Colonic mucosa (tissue), 4 donors: ENCODE measurements around the gene XDH. TPM values are rescaled to one million over a fixed set of nuclear protein-coding genes. Genes with fewer than 3 reads are reported as not detected.

Source experiments
- DNase-seq: peaks from one replicate; pipeline ENCODE4 v3.0.0-alpha.2; 2020
- H3K27ac ChIP-seq: fragments of 200-600 bp; one replicate; pipeline ENCODE4 v1.8.0; 2021
- H3K27me3 ChIP-seq: fragments of 200-600 bp; one replicate; pipeline ENCODE4 v1.8.0; 2021
- H3K36me3 ChIP-seq: fragments of 200-600 bp; one replicate; pipeline ENCODE4 v1.8.0; 2021
- H3K4me1 ChIP-seq: fragments of 200-600 bp; one replicate; pipeline ENCODE4 v1.8.0; 2021; ENCODE audit warnings: mild to moderate bottlenecking
- H3K4me3 ChIP-seq: fragments of 200-600 bp; one replicate; pipeline ENCODE4 v1.8.0; 2021
- H3K9ac ChIP-seq, 2 donors: one replicate each; pipeline ENCODE4 v1.7.0; 2013; ENCODE audit warnings: control low read depth in 2 of 2, low read depth in 2 of 2, low read length in 2 of 2
- H3K9me3 ChIP-seq: fragments of 200-600 bp; one replicate; pipeline ENCODE4 v1.8.0; 2021
- intact Hi-C: fragments of 100-400 bp; cut with DNase I; formaldehyde crosslinking; loops from one replicate; pipeline ENCODE4 v1.14.1; 2022
- total RNA-seq, 2 donors: library from RNA; stranded (reverse); fragmentation: NEBNext Ultra II Directional in 1 of 2; extraction: Animal tissue kit (Norgen Biotek cat#: 25700) in 1 of 2; gene quantifications; one replicate each; pipeline ENCODE4 v1.2.1, GENCODE V29; 2021
- TF ChIP-seq, protein P1 (sequence below): fragments of 200-600 bp; IDR thresholded peaks from one replicate; pipeline ENCODE4 v1.8.0; 2022; ENCODE audit warnings: antibody characterized with exemption, mild to moderate bottlenecking
- donor health status: healthy.
- donor health status: DM: no; HTN: no; CAD: no.
- donor health status: DM: no; HTN: no; CAD: no.

XDH gene
- total RNA-seq, 2 donors from 2014 or later, result 18.4 to 44.4 TPM

DNA sequence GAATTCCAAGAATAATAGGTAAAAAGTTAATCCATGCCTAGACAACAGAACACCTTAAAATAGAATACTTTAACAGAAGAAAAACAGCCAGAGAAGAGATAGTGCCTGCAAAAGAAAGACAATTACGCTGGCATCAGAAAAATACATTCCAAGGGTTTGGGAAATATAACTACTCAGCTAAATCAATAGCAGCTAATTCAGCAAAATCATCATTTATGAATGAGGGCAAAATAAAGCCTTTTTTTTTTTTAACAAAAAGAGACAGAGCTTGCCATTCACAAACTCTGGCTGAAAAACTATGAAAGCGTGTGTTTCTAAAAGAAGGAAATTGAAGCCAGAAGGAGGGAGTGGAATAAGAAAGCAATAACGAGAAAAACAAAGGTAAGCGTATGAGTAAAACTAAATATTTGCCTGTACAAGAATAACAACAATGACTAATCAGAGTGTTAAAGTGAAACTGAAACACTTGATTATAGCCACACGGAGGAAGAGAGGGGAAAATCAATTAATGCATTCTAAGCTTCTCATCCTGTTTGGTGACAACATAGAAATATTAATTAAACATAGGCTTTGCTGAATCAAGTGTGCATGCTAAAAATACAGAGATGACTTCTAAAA lies 90.4 kb downstream of the XDH start:
- no peak overlapping the region for H3K4me3 ChIP-seq
- intact Hi-C loops, result no loop called here
- H3K36me3 ChIP-seq, result no peaks in the 10 kb centered on the region
- TF ChIP-seq, protein P1, sequence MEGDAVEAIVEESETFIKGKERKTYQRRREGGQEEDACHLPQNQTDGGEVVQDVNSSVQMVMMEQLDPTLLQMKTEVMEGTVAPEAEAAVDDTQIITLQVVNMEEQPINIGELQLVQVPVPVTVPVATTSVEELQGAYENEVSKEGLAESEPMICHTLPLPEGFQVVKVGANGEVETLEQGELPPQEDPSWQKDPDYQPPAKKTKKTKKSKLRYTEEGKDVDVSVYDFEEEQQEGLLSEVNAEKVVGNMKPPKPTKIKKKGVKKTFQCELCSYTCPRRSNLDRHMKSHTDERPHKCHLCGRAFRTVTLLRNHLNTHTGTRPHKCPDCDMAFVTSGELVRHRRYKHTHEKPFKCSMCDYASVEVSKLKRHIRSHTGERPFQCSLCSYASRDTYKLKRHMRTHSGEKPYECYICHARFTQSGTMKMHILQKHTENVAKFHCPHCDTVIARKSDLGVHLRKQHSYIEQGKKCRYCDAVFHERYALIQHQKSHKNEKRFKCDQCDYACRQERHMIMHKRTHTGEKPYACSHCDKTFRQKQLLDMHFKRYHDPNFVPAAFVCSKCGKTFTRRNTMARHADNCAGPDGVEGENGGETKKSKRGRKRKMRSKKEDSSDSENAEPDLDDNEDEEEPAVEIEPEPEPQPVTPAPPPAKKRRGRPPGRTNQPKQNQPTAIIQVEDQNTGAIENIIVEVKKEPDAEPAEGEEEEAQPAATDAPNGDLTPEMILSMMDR, result no peak
- no peak for DNase-seq
- H3K27me3 ChIP-seq, result no peaks in the 10 kb centered on the region
- H3K27ac ChIP-seq, result no peak overlapping the region
- H3K4me1 ChIP-seq, result no peaks in the 10 kb centered on the region
- no peaks in the 10 kb centered on the region for H3K9me3 ChIP-seq
- no peak overlapping the region for H3K9ac ChIP-seq

DNA sequence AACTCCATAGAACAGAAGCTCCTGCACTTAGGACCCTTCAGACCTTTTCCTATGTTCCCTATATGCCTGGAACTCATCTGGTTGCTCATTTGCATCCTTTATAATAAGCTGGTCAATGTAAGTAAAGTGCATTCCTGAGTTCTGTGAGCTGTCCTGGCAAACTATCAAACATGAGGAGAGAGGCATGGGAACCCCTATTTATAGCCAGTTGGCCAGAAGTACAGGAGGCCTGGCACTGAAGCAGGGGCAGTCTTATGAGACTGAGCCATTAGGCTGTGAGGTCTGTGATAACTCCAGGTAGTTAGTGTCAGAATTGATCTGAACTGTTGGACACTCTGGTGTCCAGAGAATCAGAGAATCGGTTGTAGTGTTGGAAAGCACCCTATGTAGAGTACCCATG lies 92.2 kb downstream of the XDH start:
- no peak overlapping the region for H3K9ac ChIP-seq
- TF ChIP-seq, protein P1, result no peak
- H3K27me3 ChIP-seq, result no peaks in the 10 kb centered on the region
- no peak overlapping the region for H3K4me3 ChIP-seq
- no peaks in the 10 kb centered on the region for H3K9me3 ChIP-seq
- no peak for DNase-seq
- intact Hi-C loops, result no loop called here
- H3K27ac ChIP-seq, result no peak overlapping the region
- H3K36me3 ChIP-seq, result no peaks in the 10 kb centered on the region
- H3K4me1 ChIP-seq, result no peaks in the 10 kb centered on the region

DNA sequence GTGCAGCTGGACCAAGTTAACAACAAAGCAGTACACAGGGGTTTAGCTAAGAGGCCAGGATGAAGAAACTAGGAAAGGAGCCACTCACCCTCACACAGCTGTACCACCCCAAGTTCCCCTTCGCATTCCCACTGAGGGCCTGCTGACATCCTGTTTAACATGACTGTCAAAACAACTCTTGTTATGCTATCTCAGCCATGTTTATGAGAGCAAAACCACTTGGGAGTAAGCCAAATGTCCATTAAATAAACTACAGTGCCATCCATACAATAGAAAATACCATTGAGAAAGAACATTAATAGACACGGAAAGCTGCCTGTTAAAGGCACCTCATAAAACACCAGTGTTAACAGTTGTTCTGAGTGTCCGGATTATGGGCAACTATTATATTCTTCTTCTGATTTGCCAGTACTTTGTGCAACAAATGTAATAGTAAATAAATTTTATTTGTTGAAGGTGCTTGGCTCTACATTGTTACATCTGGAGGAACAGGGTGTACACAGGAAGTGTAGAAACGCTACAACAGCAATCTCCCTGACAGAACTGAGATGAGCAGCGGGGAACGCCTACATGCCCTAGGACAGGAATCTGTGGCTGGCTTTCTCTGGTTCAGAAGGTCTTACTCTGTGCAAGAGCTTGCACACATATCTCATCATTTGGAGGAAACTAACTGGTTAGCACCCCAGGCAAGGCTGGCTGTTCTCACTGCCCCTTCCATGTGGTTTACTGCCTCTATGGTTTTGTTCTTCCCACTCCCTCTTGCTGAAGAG lies 95.0 kb downstream of the XDH start:
- intact Hi-C loops, result no loop called here

DNA sequence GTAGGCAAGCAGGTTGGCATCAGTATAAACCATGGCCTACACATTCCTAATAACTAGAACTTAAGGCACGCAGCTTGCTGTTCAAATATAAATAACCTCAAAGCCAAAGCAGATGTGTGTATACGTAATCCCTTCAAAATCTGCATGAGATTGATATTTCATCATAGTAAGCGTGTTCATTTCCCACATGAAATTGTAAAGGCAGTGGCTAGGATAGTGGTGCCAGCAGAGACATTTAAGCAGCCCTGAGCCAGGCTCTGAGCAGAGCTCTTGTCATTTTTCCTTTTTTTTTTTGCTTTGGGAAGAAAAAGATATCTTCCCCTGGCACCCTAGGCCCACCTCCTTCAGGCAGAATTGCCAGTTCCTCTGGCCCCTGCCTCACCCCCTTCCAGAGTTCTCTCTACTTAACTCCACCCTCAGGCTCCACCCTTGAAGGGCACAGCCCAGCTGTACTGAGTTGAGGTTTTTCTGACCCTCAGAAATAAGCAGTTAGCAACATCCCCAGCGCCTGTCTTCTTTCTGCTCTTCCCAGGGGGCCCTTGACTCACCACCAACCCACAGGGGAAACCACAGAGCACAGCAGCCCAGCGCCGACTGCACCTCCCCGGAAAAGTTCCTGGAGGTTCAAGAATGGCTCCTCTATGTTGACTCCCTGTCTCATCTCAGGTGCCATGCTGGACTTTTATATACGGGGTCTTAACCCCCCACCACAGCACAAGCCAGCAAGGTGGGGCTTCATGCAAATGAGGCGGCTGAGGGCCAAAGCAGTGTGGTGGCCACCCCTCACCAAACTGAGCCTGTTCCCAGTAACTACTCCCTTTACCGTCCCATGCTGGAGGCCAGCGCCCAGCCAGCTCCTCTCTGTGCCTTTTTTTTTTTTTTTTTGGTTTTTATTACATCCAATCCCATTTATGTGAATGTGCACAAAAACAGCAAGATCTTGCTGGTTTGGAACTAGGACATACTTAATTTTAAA lies 95.9 kb downstream of the XDH start:
- DNase-seq, result peak; percentile 22
- TF ChIP-seq, protein P1, result no peak
- Histone ChIP-seq H3K4me1 (no peaks in the 10 kb centered on the region), H3K9me3 (no peaks in the 10 kb centered on the region), H3K36me3 (no peaks in the 10 kb centered on the region), H3K27me3 (no peaks in the 10 kb centered on the region), H3K9ac (no peak overlapping the region), H3K27ac (peak overlapping the region; percentile 47), H3K4me3 (no peak overlapping the region)
- intact Hi-C loops, result no loop called here

More for the DNA sequence above, 95.0 kb downstream of the XDH start:
- no peak overlapping the region for H3K9ac ChIP-seq
- peak; percentile 21 for DNase-seq
- no peaks in the 10 kb centered on the region for H3K9me3 ChIP-seq
- TF ChIP-seq, protein P1, result no peak
- H3K27ac ChIP-seq, result peak overlapping the region; percentile 47
- no peak overlapping the region for H3K4me3 ChIP-seq
- no peaks in the 10 kb centered on the region for H3K4me1 ChIP-seq
- H3K36me3 ChIP-seq, result no peaks in the 10 kb centered on the region
- H3K27me3 ChIP-seq, result no peaks in the 10 kb centered on the region

DNA sequence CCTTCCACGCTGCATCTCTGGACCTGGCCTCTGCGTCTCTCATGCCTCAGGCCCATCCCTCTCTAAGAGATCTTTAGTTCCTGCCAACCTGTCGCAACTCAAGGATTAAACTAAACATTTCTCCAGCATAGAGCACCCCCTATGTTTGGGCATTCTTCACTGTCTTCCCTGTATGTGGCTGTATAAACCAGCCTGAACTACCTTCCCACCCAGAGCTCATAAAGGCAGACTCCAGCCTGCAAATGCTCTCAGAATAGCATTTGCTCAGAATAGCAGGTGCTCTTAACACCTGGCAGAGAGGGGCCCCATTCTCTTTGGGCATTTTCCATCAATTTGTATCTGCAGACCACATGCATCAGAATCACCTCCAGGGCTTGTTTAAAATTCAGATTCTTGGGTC lies 97.1 kb downstream of the XDH start:
- H3K9me3 ChIP-seq, result no peaks in the 10 kb centered on the region
- intact Hi-C loops, result no loop called here
- no peak for DNase-seq
- H3K27me3 ChIP-seq, result no peaks in the 10 kb centered on the region
- no peaks in the 10 kb centered on the region for H3K4me1 ChIP-seq
- no peak overlapping the region for H3K9ac ChIP-seq
- H3K4me3 ChIP-seq, result no peak overlapping the region
- no peak overlapping the region for H3K27ac ChIP-seq
- no peaks in the 10 kb centered on the region for H3K36me3 ChIP-seq
- TF ChIP-seq, protein P1, result no peak
